HEK293T (cell line): ENCODE results near the gene TFB2M.
"Not testable (repeated sequence)": the region's sequence is repeated elsewhere in the genome, so short reads cannot be mapped to it uniquely, and the experiment has no call there.

Source experiments
- BHLHE40 ChIP-seq: fragments of 450-650 bp; IDR thresholded peaks from 2 replicates; pipeline ENCODE4 v1.6.1; 2016; ENCODE audit warnings: mild to moderate bottlenecking, moderate library complexity, borderline replicate concordance
- FOXA1 ChIP-seq: fragments of 450-650 bp; IDR thresholded peaks from 2 replicates; pipeline ENCODE4 v1.6.1; 2016; ENCODE audit warnings: mild to moderate bottlenecking
- FOXK2 ChIP-seq: fragments of 450-650 bp; IDR thresholded peaks from 2 replicates; pipeline ENCODE4 v1.6.1; 2016; ENCODE audit warnings: mild to moderate bottlenecking
- FOXM1 ChIP-seq: fragments of 450-650 bp; IDR thresholded peaks from 2 replicates; pipeline ENCODE4 v1.6.1; 2017; ENCODE audit warnings: mild to moderate bottlenecking, borderline replicate concordance
- HDGF ChIP-seq: fragments of 450-650 bp; IDR thresholded peaks from 2 replicates; pipeline ENCODE4 v1.6.1; 2017; ENCODE audit warnings: antibody characterized with exemption, borderline replicate concordance
- NFRKB ChIP-seq: fragments of 450-650 bp; IDR thresholded peaks from 2 replicates; pipeline ENCODE4 v1.6.1; 2016; ENCODE audit warnings: mild to moderate bottlenecking, moderate library complexity
- SP1 ChIP-seq: fragments of 450-650 bp; IDR thresholded peaks from 2 replicates; pipeline ENCODE4 v1.6.1; 2017
- SUZ12 ChIP-seq: fragments of 450-650 bp; IDR thresholded peaks from 2 replicates; pipeline ENCODE4 v1.6.1; 2016; ENCODE audit warnings: mild to moderate bottlenecking
- ZNF384 ChIP-seq: fragments of 450-650 bp; IDR thresholded peaks from 2 replicates; pipeline ENCODE4 v1.6.1; 2016
- TF ChIP-seq, protein P1 (sequence below): fragments of 450-650 bp; IDR thresholded peaks from 2 replicates; pipeline ENCODE4 v1.6.1; 2016

DNA sequence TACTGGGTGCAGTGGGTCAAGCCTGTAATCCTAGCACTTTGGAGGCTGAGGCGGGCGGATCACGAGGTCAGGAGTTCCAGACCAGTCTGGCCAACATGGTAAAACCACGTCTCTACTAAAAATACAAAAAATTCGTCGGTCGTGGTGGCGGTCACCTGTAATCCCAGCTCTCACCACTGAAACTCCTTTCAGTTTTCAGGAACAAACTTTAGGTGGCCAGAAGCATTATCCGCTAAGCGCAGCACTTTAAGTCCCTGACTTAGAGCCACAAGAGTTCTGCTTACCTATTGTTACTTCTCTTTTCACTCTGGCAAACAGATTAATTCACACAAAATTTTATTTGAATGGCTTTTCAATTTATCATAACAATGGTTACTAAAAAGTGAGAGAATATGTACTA, 5.2 kb downstream of the TFB2M start:
- not testable (repeated sequence) for TF ChIP-seq FOXK2, SP1, FOXA1, NFRKB, ZNF384, BHLHE40, SUZ12, FOXM1, HDGF
- TF ChIP-seq, protein P1, sequence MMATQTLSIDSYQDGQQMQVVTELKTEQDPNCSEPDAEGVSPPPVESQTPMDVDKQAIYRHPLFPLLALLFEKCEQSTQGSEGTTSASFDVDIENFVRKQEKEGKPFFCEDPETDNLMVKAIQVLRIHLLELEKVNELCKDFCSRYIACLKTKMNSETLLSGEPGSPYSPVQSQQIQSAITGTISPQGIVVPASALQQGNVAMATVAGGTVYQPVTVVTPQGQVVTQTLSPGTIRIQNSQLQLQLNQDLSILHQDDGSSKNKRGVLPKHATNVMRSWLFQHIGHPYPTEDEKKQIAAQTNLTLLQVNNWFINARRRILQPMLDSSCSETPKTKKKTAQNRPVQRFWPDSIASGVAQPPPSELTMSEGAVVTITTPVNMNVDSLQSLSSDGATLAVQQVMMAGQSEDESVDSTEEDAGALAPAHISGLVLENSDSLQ, result not testable (repeated sequence)
